ENCODE data around the gene TBC1D10A. TPM values are rescaled to one million over a fixed set of nuclear protein-coding genes. Genes with fewer than 3 reads are reported as not detected.

The TBC1D10A gene
- total and polyA plus RNA-seq, 7 donors, result 2.2 to 4.8 (median 3.2) TPM

- ATAC-seq (no peak), DNase-seq (peak; percentile 28 to 38)
- WGBS, 3 donors, result 64 to 76% (median 64%) methylated on average over 5 of the region's 5 CpGs
- H3K27me3 ChIP-seq (ENCODE audit: insufficient read depth in 3 of 3, low read length in 2 of 3), result no peaks in the 10 kb centered on the region
- TF ChIP-seq CTCF (IDR thresholded peaks at IDR 0.05), result no peak
- intact Hi-C loops (cut with DNase I), result loop anchor here in 1 of 2 donors (5.0 kb wide), 1 partner anchor 33 kb away; no protein-coding TSS in a partner anchor
- no peak overlapping the region for H3K27ac ChIP-seq
- no peaks in the 10 kb centered on the region for H3K9me3 ChIP-seq
- H3K36me3 ChIP-seq (ENCODE audit: insufficient read depth in 1 of 2, low read depth in 1 of 2), result no peaks in the 10 kb centered on the region
- peak overlapping the region; percentile 88 for H3K4me3 ChIP-seq
- peaks cover 23% of the 10 kb centered on the region for H3K4me1 ChIP-seq
Observed at GRCh38 chr22:30325065-30325720, 1.5 kb downstream of the TBC1D10A start.

DNA sequence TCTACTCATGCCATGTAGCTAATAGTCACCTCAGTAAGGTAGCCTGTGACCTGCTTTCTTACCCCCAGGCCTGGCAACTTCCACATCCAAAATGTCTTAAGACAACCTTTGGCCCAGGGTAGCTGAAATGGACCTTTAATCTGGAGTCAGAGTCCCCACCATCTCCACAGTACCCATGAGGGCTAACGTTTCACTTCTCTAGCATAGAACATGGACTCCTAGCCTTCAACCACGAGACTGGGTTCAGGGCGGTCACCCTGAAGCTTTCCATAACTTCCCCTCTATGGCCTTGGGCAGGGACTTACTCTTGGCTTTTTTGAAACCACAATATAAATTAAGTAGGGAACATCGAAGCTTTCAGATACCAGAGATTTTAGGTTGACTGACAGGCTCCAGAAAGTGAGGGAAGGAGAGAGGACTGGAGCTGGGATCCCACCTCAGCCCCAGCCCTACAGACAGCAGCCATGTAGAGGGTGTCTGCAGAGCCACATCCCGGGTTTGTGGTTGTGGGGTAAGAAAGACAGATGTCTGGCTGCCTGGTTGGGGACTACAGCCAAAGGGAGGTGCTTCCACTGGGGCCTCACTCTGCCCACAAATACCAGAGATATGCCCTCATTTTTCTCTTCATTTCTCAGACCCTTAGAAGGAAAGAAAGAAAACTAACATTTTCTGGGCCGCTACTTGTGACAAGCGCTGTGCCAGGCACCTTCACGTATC, 2.6 kb downstream of the TBC1D10A start:
- no peaks in the 10 kb centered on the region for H3K27me3 ChIP-seq (ENCODE audit: insufficient read depth in 3 of 3, low read length in 2 of 3)
- H3K9me3 ChIP-seq, result no peaks in the 10 kb centered on the region
- H3K36me3 ChIP-seq (ENCODE audit: insufficient read depth in 1 of 2, low read depth in 1 of 2), result no peaks in the 10 kb centered on the region
- peaks cover 30% of the 10 kb centered on the region for H3K4me1 ChIP-seq
- peak overlapping the region; percentile 88 for H3K4me3 ChIP-seq
- ATAC-seq (no peak), DNase-seq (peak in 1 of 2 donors; percentile 39)
- 63 to 74% (median 65%) methylated on average over 8 of the region's 8 CpGs for WGBS, 3 donors
- intact Hi-C loops (cut with DNase I), result no loop called here
- TF ChIP-seq CTCF (IDR thresholded peaks at IDR 0.05), result no peak
- H3K27ac ChIP-seq, result peak overlapping the region; percentile 10

DNA sequence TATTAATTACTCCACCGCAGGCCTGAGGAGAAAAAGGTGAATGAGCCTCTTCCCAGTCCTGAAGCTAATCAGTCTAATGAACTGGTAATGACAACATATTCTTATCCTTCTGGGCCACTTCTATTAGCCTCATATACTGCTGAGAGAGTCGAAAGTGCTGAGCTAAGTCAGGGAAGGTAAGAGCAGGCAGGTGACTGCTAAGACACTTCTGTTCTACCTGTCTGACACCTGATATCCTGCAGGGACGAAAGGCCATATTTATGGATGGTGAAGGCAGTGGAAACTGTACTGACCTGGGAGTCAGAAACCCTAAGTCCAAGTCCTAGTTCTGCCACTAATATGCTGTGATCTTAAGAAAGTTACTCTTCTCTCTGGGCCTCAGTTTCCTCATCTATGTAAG, 3.5 kb downstream of the TBC1D10A start:
- Histone ChIP-seq H3K4me3 (no peak overlapping the region), H3K9me3 (no peaks in the 10 kb centered on the region), H3K36me3 (ENCODE audit: insufficient read depth in 1 of 2, low read depth in 1 of 2) (no peaks in the 10 kb centered on the region), H3K4me1 (peaks cover 31% of the 10 kb centered on the region), H3K27me3 (ENCODE audit: insufficient read depth in 3 of 3, low read length in 2 of 3) (no peaks in the 10 kb centered on the region), H3K27ac (no peak overlapping the region)
- TF ChIP-seq CTCF (IDR thresholded peaks at IDR 0.05), result no peak
- WGBS, 3 donors, result 94 to 100% (median 96%) methylated on average over 3 of the region's 3 CpGs
- intact Hi-C loops (cut with DNase I), result no loop called here
- ATAC-seq, result no peak
- DNase-seq, result no peak

DNA sequence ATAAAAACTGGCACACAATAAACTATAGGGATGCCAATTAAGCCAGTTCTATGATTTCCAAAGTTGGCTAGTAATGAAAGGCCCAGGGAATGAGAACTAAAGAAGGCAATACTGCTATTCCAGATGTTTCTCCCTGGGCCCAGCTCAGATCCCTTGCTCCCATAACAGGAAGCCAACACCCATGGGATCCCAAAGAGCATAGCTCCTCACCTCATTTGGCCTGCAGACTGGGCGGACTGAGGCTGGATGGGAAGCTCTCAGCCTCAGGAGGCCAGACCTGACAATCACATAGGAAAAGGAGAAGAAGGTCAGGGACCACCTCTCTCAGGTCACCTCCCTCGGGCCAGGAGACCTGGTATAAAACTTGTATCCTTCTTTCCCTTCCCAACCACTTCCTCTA, 5.3 kb downstream of the TBC1D10A start:
- intact Hi-C loops (cut with DNase I), result no loop called here
- Histone ChIP-seq H3K36me3 (ENCODE audit: insufficient read depth in 1 of 2, low read depth in 1 of 2) (no peaks in the 10 kb centered on the region), H3K4me3 (no peak overlapping the region), H3K27ac (peak overlapping the region; percentile 9), H3K27me3 (ENCODE audit: insufficient read depth in 3 of 3, low read length in 2 of 3) (no peaks in the 10 kb centered on the region), H3K4me1 (peaks cover 24% of the 10 kb centered on the region), H3K9me3 (no peaks in the 10 kb centered on the region)
- DNase-seq (peak in 1 of 2 donors; percentile 39), ATAC-seq (no peak)
- WGBS, 3 donors, result 64 to 66% (median 64%) methylated on average over 2 of the region's 2 CpGs
- no peak for TF ChIP-seq CTCF (IDR thresholded peaks at IDR 0.05)
